HepG2 (cell line): Measurements from ENCODE around the gene GRB7. TPM values are rescaled to one million over a fixed set of nuclear protein-coding genes. Genes with fewer than 3 reads are reported as not detected.
A peak's percentile ranks its signal among the peaks of the same experiment; 100 is the strongest.

ENCODE experiments used
- ATAC-seq: fragments of 200-7000 bp; cut with Tn5 transposase; 3 replicates; pipeline ENCODE4 v1.9.1; 2020; ENCODE audit warnings: mild to moderate bottlenecking, moderate library complexity
- BruUV-seq: library from RNA; stranded (reverse); fragments of 400-500 nt; replicated peaks from 2 replicates; lab custom pipeline; 2021; lab: Mats Ljungman, UMichigan
- CTCF ChIA-PET: fragments of 300-600 bp; formaldehyde crosslinking; extraction: SDS; loops from one replicate; lab custom pipeline; 2021; ENCODE audit warnings: low total read pairs, inconsistent platforms, low intra/inter-chr PET ratio; lab: Yijun Ruan, JAX
- POLR2A ChIA-PET: fragments of 350-600 bp; sonication (Branson Sonifier 250); formaldehyde crosslinking; loops from one replicate; lab custom pipeline; 2020; ENCODE audit warnings: antibody characterized with exemption, inconsistent platforms; lab: Yijun Ruan, JAX
- DNase-seq: peaks from one replicate; pipeline ENCODE4 v3.0.0-alpha.2; 2015; ENCODE audit warnings: low spot score
- FAIRE-seq: peaks from 3 replicates; lab custom pipeline; 2011; peaks lifted over from hg19 to GRCh38; lab: Jason Lieb, UNC
- H2AFZ ChIP-seq: one replicate; pipeline ENCODE4 v1.6.1; 2011; ENCODE audit warnings: low read length, inconsistent platforms
- H3K27ac ChIP-seq: fragments of 300-600 bp; 3 replicates; pipeline ENCODE4 v1.8.0; 2011; ENCODE audit warnings: mixed run types, mild to moderate bottlenecking, mixed read lengths, low read length, inconsistent platforms; ENCODE audit not compliant: insufficient read depth; ENCODE audit errors: extremely low read length
- H3K27me3 ChIP-seq, 2 experiments: fragments of 200-600 bp in 1 of 2; 2 replicates in 1 of 2; 3 replicates in 1 of 2; pipeline versions ENCODE4 v1.6.0 to v1.8.0; 2011; ENCODE audit warnings: low read length in 2 of 2, mild to moderate bottlenecking in 2 of 2, moderate library complexity in 2 of 2, inconsistent platforms in 1 of 2; ENCODE audit not compliant: insufficient read depth in 2 of 2, control insufficient read depth in 1 of 2
- H3K36me3 ChIP-seq, 2 experiments: fragments of 200-600 bp in 1 of 2; replicated peaks in 1 of 2; 2 replicates in 1 of 2; 3 replicates in 1 of 2; pipeline versions ENCODE4 v1.5.1 to v1.8.0; 2011; ENCODE audit warnings: low read length in 2 of 2, inconsistent platforms in 1 of 2; ENCODE audit not compliant: insufficient read depth in 2 of 2, control insufficient read depth in 1 of 2
- H3K4me1 ChIP-seq: 2 replicates; pipeline ENCODE4 v1.5.1; 2012; ENCODE audit warnings: low read length, inconsistent platforms; ENCODE audit not compliant: insufficient read depth
- H3K4me2 ChIP-seq: 2 replicates; pipeline ENCODE4 v1.6.0; 2011; ENCODE audit warnings: low read depth, low read length, inconsistent platforms
- H3K4me3 ChIP-seq, 3 experiments: fragments of 200-600 bp in 1 of 3; sonication (generic), shearing (Covaris generic) in 1 of 3; replicated peaks in 1 of 3; 2 replicates each; pipeline ENCODE4 v1.5.1; 2011 to 2016; ENCODE audit warnings: low read length in 3 of 3, inconsistent platforms in 2 of 3, low read depth in 2 of 3, mild to moderate bottlenecking in 2 of 3, control low read depth in 1 of 3, mixed read lengths in 1 of 3; ENCODE audit not compliant: insufficient read depth in 1 of 3
- H3K79me2 ChIP-seq: one replicate; pipeline ENCODE4 v1.6.1; 2011; ENCODE audit warnings: low read length, inconsistent platforms; ENCODE audit not compliant: insufficient read depth
- H3K9ac ChIP-seq: 2 replicates; pipeline ENCODE4 v1.6.0; 2011; ENCODE audit warnings: mild to moderate bottlenecking, low read depth, low read length, inconsistent platforms; ENCODE audit not compliant: insufficient read depth
- H3K9me3 ChIP-seq: 2 replicates; pipeline ENCODE4 v1.5.1; 2012; ENCODE audit warnings: mild to moderate bottlenecking, low read length
- H4K20me1 ChIP-seq: 2 replicates; pipeline ENCODE4 v1.6.0; 2011; ENCODE audit warnings: inconsistent platforms, mild to moderate bottlenecking, low read length, moderate library complexity; ENCODE audit not compliant: insufficient read depth
- ATRX ChIP-seq: sonication (generic); formaldehyde crosslinking; IDR thresholded peaks from 2 replicates; pipeline ENCODE4 v1.4.0; 2020; ENCODE audit warnings: missing genetic modification reagents, borderline replicate concordance
- BRD4 ChIP-seq: sonication (generic); formaldehyde crosslinking; IDR thresholded peaks from 2 replicates; pipeline ENCODE4 v1.4.0; 2020; ENCODE audit warnings: missing genetic modification reagents
- CCAR2 ChIP-seq: fragments of 200-400 bp; formaldehyde crosslinking; optimal IDR thresholded peaks from 2 replicates; pipeline ENCODE3; 2018; ENCODE audit warnings: low read depth, mild to moderate bottlenecking, low read length, moderate library complexity
- EZH2 ChIP-seq: conservative IDR thresholded peaks from 2 replicates; pipeline ENCODE4 v1.6.1; 2012; ENCODE audit warnings: mild to moderate bottlenecking, low read depth, low read length, moderate library complexity
- JARID2 ChIP-seq: sonication (generic); formaldehyde crosslinking; IDR thresholded peaks from 2 replicates; pipeline ENCODE4 v1.8.1; 2023; ENCODE audit warnings: missing genetic modification reagents, inconsistent platforms; ENCODE audit not compliant: insufficient replicate concordance
- JUNB ChIP-seq: sonication (generic); formaldehyde crosslinking; IDR thresholded peaks from 2 replicates; pipeline ENCODE4 v1.8.0; 2022; ENCODE audit warnings: missing genetic modification reagents, mild to moderate bottlenecking, borderline replicate concordance
- MAFK ChIP-seq, 2 experiments: IDR thresholded peaks in 1 of 2; conservative IDR thresholded peaks in 1 of 2; 2 replicates each; pipeline ENCODE4 v1.6.1; 2011; ENCODE audit warnings: improper control_type of control experiment in 2 of 2, low read length in 2 of 2
- MAZ ChIP-seq, 2 experiments: sonication (generic) in 1 of 2; formaldehyde crosslinking in 1 of 2; IDR thresholded peaks; 2 replicates each; pipeline versions ENCODE4 v1.5.0 to v1.6.1; 2012 to 2020; ENCODE audit warnings: low read depth in 2 of 2, mild to moderate bottlenecking in 2 of 2, borderline replicate concordance in 1 of 2, improper control_type of control experiment in 1 of 2, low read length in 1 of 2, missing genetic modification reagents in 1 of 2, moderate library complexity in 1 of 2
- MBD4 ChIP-seq: IDR thresholded peaks from 2 replicates; pipeline ENCODE4 v1.6.1; 2012; ENCODE audit warnings: low read length, inconsistent platforms, borderline replicate concordance
- NAIF1 ChIP-seq: sonication (generic); formaldehyde crosslinking; IDR thresholded peaks from 2 replicates; pipeline ENCODE4 v1.5.0; 2020; ENCODE audit warnings: mild to moderate bottlenecking, missing genetic modification reagents, borderline replicate concordance
- NFE2 ChIP-seq: sonication (generic); formaldehyde crosslinking; IDR thresholded peaks from 2 replicates; pipeline ENCODE4 v1.4.0; 2020; ENCODE audit warnings: missing genetic modification reagents
- NRL ChIP-seq: sonication (generic); formaldehyde crosslinking; IDR thresholded peaks from 2 replicates; pipeline ENCODE4 v1.5.0; 2020; ENCODE audit warnings: missing genetic modification reagents, mild to moderate bottlenecking, moderate library complexity, borderline replicate concordance
- ONECUT2 ChIP-seq: sonication (generic); formaldehyde crosslinking; IDR thresholded peaks from 2 replicates; pipeline ENCODE4 v1.4.0; 2020; ENCODE audit warnings: missing genetic modification reagents
- SP4 ChIP-seq: sonication (generic); formaldehyde crosslinking; IDR thresholded peaks from 2 replicates; pipeline ENCODE4 v1.8.1; 2023; ENCODE audit warnings: mild to moderate bottlenecking, missing genetic modification reagents
- YEATS2 ChIP-seq: sonication (generic); formaldehyde crosslinking; IDR thresholded peaks from 2 replicates; pipeline ENCODE4 v1.4.0; 2020; ENCODE audit warnings: missing genetic modification reagents, borderline replicate concordance
- ZNF431 ChIP-seq: sonication (generic); formaldehyde crosslinking; IDR thresholded peaks from 2 replicates; pipeline ENCODE4 v1.9.0; 2022; ENCODE audit warnings: missing genetic modification reagents, low read depth, mild to moderate bottlenecking, borderline replicate concordance
- WGBS: methylation state at CpG from one replicate; pipeline ENCODE4 v1.1.6; 2017; ENCODE audit warnings: low lambda C conversion rate; 5-methylcytosine and 5-hydroxymethylcytosine counted together
- in situ Hi-C: cut with HindIII; loops from 2 replicates; pipeline ENCODE4 v1.10.0; 2017; ENCODE audit warnings: low pct_unique_long_range_greater_than_20kb; ENCODE audit not compliant: extremely low pct_ligation_motif_present
- intact Hi-C: fragments of 100-400 bp; cut with micrococcal nuclease; formaldehyde crosslinking; loops from one replicate; pipeline ENCODE4 v1.10.0; 2022; ENCODE audit not compliant: unreplicated experiment
- polyA plus RNA-seq, 8 experiments: library from polyadenylated mRNA; depleted of rRNA in 3 of 8; stranded (reverse) in 7 of 8; unstranded in 1 of 8; fragments of >200 nt; fragmentation: Illumina TruSeq in 4 of 8; extraction: Trizol in 4 of 8; gene quantifications; 2 replicates each; pipeline versions ENCODE4 v1.2.1 to v1.2.3, GENCODE V29; 2011 to 2016; ENCODE audit warnings: low read depth in 4 of 8, missing spikeins in 1 of 8, mixed read lengths in 1 of 8; ENCODE audit not compliant: insufficient read depth in 1 of 8
- total RNA-seq, 5 experiments: library from RNA; depleted of rRNA; stranded (reverse); fragments of >200 nt; fragmentation: Illumina TruSeq; extraction: Trizol; gene quantifications; 2 replicates each; pipeline ENCODE4 v1.2.3, GENCODE V29; 2016; ENCODE audit warnings: low read depth in 1 of 5
- TF ChIP-seq, protein P1 (sequence below): IDR thresholded peaks from 2 replicates; pipeline ENCODE4 v1.6.1; 2016; ENCODE audit warnings: mild to moderate bottlenecking, missing biosample characterization, missing genetic modification reagents
- TF ChIP-seq, protein P2 (sequence below): sonication (generic); formaldehyde crosslinking; IDR thresholded peaks from 2 replicates; pipeline ENCODE4 v1.4.0; 2020; ENCODE audit warnings: missing genetic modification reagents, mild to moderate bottlenecking, borderline replicate concordance
- TF ChIP-seq, protein P3 (sequence below): sonication (generic); formaldehyde crosslinking; IDR thresholded peaks from 2 replicates; pipeline ENCODE4 v1.8.0; 2022; ENCODE audit warnings: mild to moderate bottlenecking, missing genetic modification reagents, borderline replicate concordance

The GRB7 gene
- total and polyA plus RNA-seq, 2 of the 13 experiments (the other 11 are each of a cell fraction or from before 2014, with no cell fraction given): 60.2 to 77.7 TPM

DNA sequence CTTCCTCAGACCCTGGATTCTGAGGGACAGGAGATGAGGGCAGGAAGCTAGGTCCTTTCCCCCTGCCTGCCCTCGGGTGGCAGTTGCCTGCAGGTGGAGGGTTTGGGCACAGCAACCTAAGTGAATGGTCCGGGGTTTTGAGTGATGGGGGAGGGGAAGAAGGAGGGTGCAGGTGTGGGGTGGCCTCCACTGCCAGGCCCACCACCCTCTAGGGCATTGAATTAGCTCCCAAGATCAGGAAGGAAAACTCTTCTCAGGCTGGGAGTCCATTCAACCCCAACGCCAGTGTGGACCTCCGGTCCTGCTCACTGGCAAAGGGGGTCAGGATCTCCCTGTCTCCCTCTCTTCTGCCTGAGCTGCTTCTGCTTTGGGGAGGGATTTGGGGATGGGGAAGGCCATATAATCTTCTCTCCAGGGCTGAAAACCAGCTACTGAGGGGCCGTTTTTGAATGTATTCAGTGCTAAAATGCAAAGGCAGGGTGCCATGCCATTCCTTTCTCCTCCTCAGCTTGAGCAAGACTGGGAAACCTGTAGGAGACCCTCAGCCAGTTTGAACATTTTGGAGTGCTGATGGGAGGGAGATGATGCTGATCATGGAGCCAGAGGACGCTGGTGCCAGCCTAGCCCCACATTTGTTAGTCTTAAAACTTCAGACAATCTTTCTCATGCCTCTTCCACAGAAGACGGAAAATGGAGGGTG lies 18.8 kb downstream of the GRB7 start:
- FAIRE-seq (no peak), ATAC-seq (no peak), DNase-seq (no peak)
- Histone ChIP-seq H3K9me3 (no peaks in the 10 kb centered on the region), H2AFZ (no peak overlapping the region), H3K27ac (no peak overlapping the region), H3K36me3 (no peaks in the 10 kb centered on the region), H3K4me2 (peak overlapping the region; percentile 91; the same call in 1 of the 2 replicates), H3K27me3 (peaks cover 6 to 48% of the 10 kb centered on the region in 2 experiments), H3K4me3 (peak overlapping the region in 1 of 3 experiments; percentile 35; a peak in 1 of 6 replicates)
- intact Hi-C loops: no loop called here
- WGBS: 43% methylated on average over 7 of the region's 7 CpGs
- no peak for TF ChIP-seq JUNB (CRISPR knock-in tag)
- TF ChIP-seq MBD4: no peak
- TF ChIP-seq, protein P1, sequence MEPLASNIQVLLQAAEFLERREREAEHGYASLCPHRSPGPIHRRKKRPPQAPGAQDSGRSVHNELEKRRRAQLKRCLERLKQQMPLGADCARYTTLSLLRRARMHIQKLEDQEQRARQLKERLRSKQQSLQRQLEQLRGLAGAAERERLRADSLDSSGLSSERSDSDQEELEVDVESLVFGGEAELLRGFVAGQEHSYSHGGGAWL (CRISPR knock-in tag): no peak
- TF ChIP-seq ATRX (CRISPR knock-in tag): no peak
- TF ChIP-seq ONECUT2 (CRISPR knock-in tag): no peak
- no peak for TF ChIP-seq NFE2 (CRISPR knock-in tag)
- TF ChIP-seq, protein P2, sequence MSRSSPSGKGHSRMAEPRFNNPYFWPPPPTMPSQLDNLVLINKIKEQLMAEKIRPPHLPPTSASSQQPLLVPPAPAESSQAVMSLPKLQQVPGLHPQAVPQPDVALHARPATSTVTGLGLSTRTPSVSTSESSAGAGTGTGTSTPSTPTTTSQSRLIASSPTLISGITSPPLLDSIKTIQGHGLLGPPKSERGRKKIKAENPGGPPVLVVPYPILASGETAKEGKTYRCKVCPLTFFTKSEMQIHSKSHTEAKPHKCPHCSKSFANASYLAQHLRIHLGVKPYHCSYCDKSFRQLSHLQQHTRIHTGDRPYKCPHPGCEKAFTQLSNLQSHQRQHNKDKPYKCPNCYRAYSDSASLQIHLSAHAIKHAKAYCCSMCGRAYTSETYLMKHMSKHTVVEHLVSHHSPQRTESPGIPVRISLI (CRISPR knock-in tag): no peak
- TF ChIP-seq, protein P3, sequence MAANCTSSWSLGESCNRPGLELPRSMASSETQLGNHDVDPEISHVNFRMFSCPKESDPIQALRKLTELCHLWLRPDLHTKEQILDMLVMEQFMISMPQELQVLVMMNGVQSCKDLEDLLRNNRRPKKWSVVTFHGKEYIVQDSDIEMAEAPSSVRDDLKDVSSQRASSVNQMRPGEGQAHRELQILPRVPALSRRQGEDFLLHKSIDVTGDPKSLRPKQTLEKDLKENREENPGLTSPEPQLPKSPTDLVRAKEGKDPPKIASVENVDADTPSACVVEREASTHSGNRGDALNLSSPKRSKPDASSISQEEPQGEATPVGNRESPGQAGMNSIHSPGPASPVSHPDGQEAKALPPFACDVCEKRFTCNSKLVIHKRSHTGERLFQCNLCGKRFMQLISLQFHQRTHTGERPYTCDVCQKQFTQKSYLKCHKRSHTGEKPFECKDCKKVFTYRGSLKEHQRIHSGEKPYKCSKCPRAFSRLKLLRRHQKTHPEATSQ: no peak
- TF ChIP-seq NRL (CRISPR knock-in tag): no peak
- no peak for TF ChIP-seq NAIF1
- no peak for TF ChIP-seq CCAR2
- no peak for TF ChIP-seq YEATS2
- TF ChIP-seq MAZ (IDR thresholded peaks at IDR 0.05; ENCODE audit: borderline replicate concordance, low read depth, low read length): no peak
- TF ChIP-seq MAZ (CRISPR knock-in tag; IDR thresholded peaks at IDR 0.05; ENCODE audit: low read depth): no peak
- TF ChIP-seq SP4 (CRISPR knock-in tag): no peak
- no peak for TF ChIP-seq ZNF431 (CRISPR knock-in tag)
- no peak for TF ChIP-seq BRD4 (CRISPR knock-in tag)
- TF ChIP-seq EZH2: no peak
- TF ChIP-seq JARID2 (CRISPR knock-in tag): no peak
- no peak for TF ChIP-seq MAFK (conservative IDR thresholded peaks at IDR 0.05 in 1 of 2, IDR thresholded peaks at IDR 0.05 in 1 of 2; ENCODE audit: low read length in 2 of 2)
- TF ChIP-seq, all 625 proteins: peak for 0
- ChIA-PET CTCF (no interaction called here), POLR2A (interaction anchor here (1.5 to 5.3 kb wide), 5 partner anchors 17 to 170 kb away, joined by 4 to 52 read pairs (median 6); partner anchors contain the start of gene PGAP3)
- Histone ChIP-seq H3K79me2 (no peaks in the 10 kb centered on the region), H3K9ac (no peak overlapping the region), H4K20me1 (no peaks in the 10 kb centered on the region), H3K4me1 (peaks cover 62% of the 10 kb centered on the region)
- BruUV-seq: no TSS peak
- in situ Hi-C loops: no loop called here
